HG02938 (cell line): Measurements from ENCODE around the gene ZFPM1.

Experiments
- ATAC-seq: cut with Tn5 transposase; IDR thresholded peaks from one replicate; pipeline ENCODE4 v1.9.1; 2021; ENCODE audit warnings: mild to moderate bottlenecking, moderate library complexity; ENCODE audit not compliant: unreplicated experiment

Gene ZFPM1

GRCh38 chr16:88524973-88525662, 72.0 kb downstream of the ZFPM1 start:
- no peak for ATAC-seq

GRCh38 chr16:88525663-88525990, 72.5 kb downstream of the ZFPM1 start:
- ATAC-seq: no peak

GRCh38 chr16:88526008-88526905, 73.2 kb downstream of the ZFPM1 start:
- no peak for ATAC-seq

GRCh38 chr16:88526906-88527185, 73.8 kb downstream of the ZFPM1 start:
- no peak for ATAC-seq

- ATAC-seq: no peak
Measured at GRCh38 chr16:88527186-88527936, 74.3 kb downstream of the ZFPM1 start.

- ATAC-seq: no peak
Measured at GRCh38 chr16:88527937-88528743, 75.1 kb downstream of the ZFPM1 start.

- ATAC-seq: no peak
Measured at GRCh38 chr16:88528902-88529318, 75.8 kb downstream of the ZFPM1 start.

- ATAC-seq: no peak
Measured at GRCh38 chr16:88529596-88529995, 76.5 kb downstream of the ZFPM1 start.

GRCh38 chr16:88530051-88530857, 77.2 kb downstream of the ZFPM1 start:
- no peak for ATAC-seq

- ATAC-seq: no peak
Measured at GRCh38 chr16:88530858-88531203, 77.8 kb downstream of the ZFPM1 start.

- no peak for ATAC-seq
Measured at GRCh38 chr16:88531346-88531745, 78.3 kb downstream of the ZFPM1 start.

GRCh38 chr16:88531931-88532433, 78.9 kb downstream of the ZFPM1 start:
- no peak for ATAC-seq

GRCh38 chr16:88532434-88533241, 79.6 kb downstream of the ZFPM1 start:
- no peak for ATAC-seq

- ATAC-seq: no peak
Measured at GRCh38 chr16:88533381-88533917, 80.4 kb downstream of the ZFPM1 start.

- no peak for ATAC-seq
Measured at GRCh38 chr16:88533932-88534637, 81.0 kb downstream of the ZFPM1 start.

- ATAC-seq: no peak
Measured at GRCh38 chr16:88534638-88535190, 81.6 kb downstream of the ZFPM1 start.

- ATAC-seq: no peak
Measured at GRCh38 chr16:88535191-88535856, 82.2 kb downstream of the ZFPM1 start.

- no peak for ATAC-seq
Measured at GRCh38 chr16:88535857-88536222, 82.8 kb downstream of the ZFPM1 start.
